Stomach (tissue), 4 donors: ENCODE measurements around the gene GNG7.

Experiments
- CTCF ChIP-seq, 7 experiments: fragments of 450-650 bp in 4 of 7; fragments of 200-600 bp in 3 of 7; sonication (generic) in 3 of 7; IDR thresholded peaks; one replicate each; pipeline ENCODE4 v1.5.1; 2016 to 2019; ENCODE audit warnings: antibody characterized with exemption in 7 of 7, control low read depth in 2 of 7, mild to moderate bottlenecking in 1 of 7
- EP300 ChIP-seq: sonication (generic); formaldehyde crosslinking; IDR thresholded peaks from one replicate; pipeline ENCODE4 v1.6.1; 2017; ENCODE audit warnings: antibody characterized with exemption
- POLR2A ChIP-seq, 4 donors: fragments of 450-650 bp; IDR thresholded peaks; one replicate each; pipeline ENCODE4 v1.6.1; 2016; ENCODE audit warnings: antibody characterized with exemption in 4 of 4, control low read depth in 2 of 4, mild to moderate bottlenecking in 1 of 4, moderate library complexity in 1 of 4

DNA sequence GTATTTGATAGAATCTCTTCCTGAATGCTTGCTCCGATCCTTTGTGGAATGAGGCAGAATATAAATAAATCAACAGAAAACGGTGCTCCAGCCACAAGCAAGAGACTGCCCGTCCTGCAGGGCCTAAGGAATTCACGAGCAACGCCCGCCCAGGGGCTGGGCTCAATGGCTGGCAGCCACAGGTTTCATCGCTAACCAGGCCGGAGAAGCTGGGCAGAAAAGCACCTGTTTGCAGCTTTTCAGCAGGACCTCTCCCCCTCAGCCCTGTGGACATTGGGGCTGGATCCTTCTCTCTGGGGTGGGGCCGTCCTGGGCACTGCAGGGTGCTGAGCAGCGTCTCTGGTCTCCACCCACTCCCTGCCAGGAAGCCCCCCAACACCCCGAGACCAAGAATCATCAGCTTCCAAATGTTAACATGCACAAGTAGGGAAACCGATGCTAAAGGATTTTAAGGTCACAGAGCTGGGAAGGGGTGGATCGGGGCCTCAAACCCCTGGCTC lies 124.1 kb downstream of the GNG7 start:
- no peak for TF ChIP-seq CTCF (IDR thresholded peaks at IDR 0.05)
- TF ChIP-seq POLR2A (IDR thresholded peaks at IDR 0.05) = no peak
- no peak for TF ChIP-seq EP300
